HG03135 (cell line): ENCODE measurements around the gene SEMA5B.

ENCODE experiments used
- ATAC-seq: cut with Tn5 transposase; IDR thresholded peaks from one replicate; pipeline ENCODE4 v1.9.1; 2021; ENCODE audit warnings: mild to moderate bottlenecking, moderate library complexity; ENCODE audit not compliant: unreplicated experiment

SEMA5B gene

GRCh38 chr3:122908251-122908650 lies 119.3 kb downstream of the SEMA5B start:
- no peak for ATAC-seq

- ATAC-seq = no peak
Measured at GRCh38 chr3:122907471-122907870, 120.1 kb downstream of the SEMA5B start.

GRCh38 chr3:122903171-122903570 lies 124.4 kb downstream of the SEMA5B start:
- no peak for ATAC-seq

GRCh38 chr3:122902326-122902725 lies 125.2 kb downstream of the SEMA5B start:
- no peak for ATAC-seq

GRCh38 chr3:122898298-122898697 lies 129.3 kb downstream of the SEMA5B start:
- no peak for ATAC-seq

- no peak for ATAC-seq
Measured at GRCh38 chr3:122893754-122894668, 133.6 kb downstream of the SEMA5B start.

- ATAC-seq = no peak
Measured at GRCh38 chr3:122893282-122893681, 134.3 kb downstream of the SEMA5B start.

GRCh38 chr3:122892118-122892960 lies 135.2 kb downstream of the SEMA5B start:
- ATAC-seq = no peak

GRCh38 chr3:122890720-122891220 lies 136.8 kb downstream of the SEMA5B start:
- ATAC-seq = no peak

- no peak for ATAC-seq
Measured at GRCh38 chr3:122890077-122890719, 137.4 kb downstream of the SEMA5B start.

- no peak for ATAC-seq
Measured at GRCh38 chr3:122886946-122887345, 140.6 kb downstream of the SEMA5B start.

- no peak for ATAC-seq
Measured at GRCh38 chr3:122886251-122886650, 141.3 kb downstream of the SEMA5B start.

- no peak for ATAC-seq
Measured at GRCh38 chr3:122882361-122882947, 145.1 kb downstream of the SEMA5B start.

- ATAC-seq = no peak
Measured at GRCh38 chr3:122880624-122881023, 146.9 kb downstream of the SEMA5B start.

- ATAC-seq = no peak
Measured at GRCh38 chr3:122880173-122880572, 147.4 kb downstream of the SEMA5B start.

GRCh38 chr3:122875547-122876127 lies 151.9 kb downstream of the SEMA5B start:
- no peak for ATAC-seq

GRCh38 chr3:122873741-122874515 lies 153.6 kb downstream of the SEMA5B start:
- no peak for ATAC-seq

GRCh38 chr3:122868322-122868721 lies 159.2 kb downstream of the SEMA5B start:
- ATAC-seq = no peak

GRCh38 chr3:122864498-122864897 lies 163.1 kb downstream of the SEMA5B start:
- no peak for ATAC-seq

- ATAC-seq = no peak
Measured at GRCh38 chr3:122862381-122862780, 165.2 kb downstream of the SEMA5B start.
